Measurements from ENCODE around the gene TNRC6C.

Gene TNRC6C

DNA sequence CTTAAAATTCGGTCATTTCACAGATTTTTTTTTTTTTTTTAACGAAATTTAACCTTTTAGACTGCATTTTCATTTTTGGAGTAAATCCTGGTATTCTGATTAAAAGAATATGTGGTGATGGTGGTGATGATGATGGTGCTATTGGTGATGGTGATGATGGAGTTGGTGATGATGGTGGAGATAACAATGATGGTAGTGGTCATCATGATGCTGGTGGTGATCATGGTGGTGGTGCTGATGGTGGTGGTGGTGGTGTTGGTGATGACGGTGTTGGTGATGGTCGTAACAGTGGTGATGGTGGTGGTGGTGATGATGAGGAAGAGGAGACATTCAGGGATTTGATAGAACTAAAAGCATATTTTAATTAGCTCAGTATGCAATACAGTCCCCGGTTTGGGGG lies 84.0 kb downstream of the TNRC6C start:
- no peak overlapping the region for H3K27ac ChIP-seq
- TF ChIP-seq, protein P1, sequence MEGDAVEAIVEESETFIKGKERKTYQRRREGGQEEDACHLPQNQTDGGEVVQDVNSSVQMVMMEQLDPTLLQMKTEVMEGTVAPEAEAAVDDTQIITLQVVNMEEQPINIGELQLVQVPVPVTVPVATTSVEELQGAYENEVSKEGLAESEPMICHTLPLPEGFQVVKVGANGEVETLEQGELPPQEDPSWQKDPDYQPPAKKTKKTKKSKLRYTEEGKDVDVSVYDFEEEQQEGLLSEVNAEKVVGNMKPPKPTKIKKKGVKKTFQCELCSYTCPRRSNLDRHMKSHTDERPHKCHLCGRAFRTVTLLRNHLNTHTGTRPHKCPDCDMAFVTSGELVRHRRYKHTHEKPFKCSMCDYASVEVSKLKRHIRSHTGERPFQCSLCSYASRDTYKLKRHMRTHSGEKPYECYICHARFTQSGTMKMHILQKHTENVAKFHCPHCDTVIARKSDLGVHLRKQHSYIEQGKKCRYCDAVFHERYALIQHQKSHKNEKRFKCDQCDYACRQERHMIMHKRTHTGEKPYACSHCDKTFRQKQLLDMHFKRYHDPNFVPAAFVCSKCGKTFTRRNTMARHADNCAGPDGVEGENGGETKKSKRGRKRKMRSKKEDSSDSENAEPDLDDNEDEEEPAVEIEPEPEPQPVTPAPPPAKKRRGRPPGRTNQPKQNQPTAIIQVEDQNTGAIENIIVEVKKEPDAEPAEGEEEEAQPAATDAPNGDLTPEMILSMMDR (IDR thresholded peaks at IDR 0.05) = no peak
- no peak overlapping the region for H3K4me3 ChIP-seq
- no peak for DNase-seq (ENCODE audit: low spot score)

GRCh38 chr17:78043031-78043430 lies 84.5 kb downstream of the TNRC6C start:
- Histone ChIP-seq H3K27ac (no peak overlapping the region), H3K4me3 (no peak overlapping the region)
- TF ChIP-seq, protein P1 (IDR thresholded peaks at IDR 0.05) = no peak
- no peak for DNase-seq (ENCODE audit: low spot score)

DNA sequence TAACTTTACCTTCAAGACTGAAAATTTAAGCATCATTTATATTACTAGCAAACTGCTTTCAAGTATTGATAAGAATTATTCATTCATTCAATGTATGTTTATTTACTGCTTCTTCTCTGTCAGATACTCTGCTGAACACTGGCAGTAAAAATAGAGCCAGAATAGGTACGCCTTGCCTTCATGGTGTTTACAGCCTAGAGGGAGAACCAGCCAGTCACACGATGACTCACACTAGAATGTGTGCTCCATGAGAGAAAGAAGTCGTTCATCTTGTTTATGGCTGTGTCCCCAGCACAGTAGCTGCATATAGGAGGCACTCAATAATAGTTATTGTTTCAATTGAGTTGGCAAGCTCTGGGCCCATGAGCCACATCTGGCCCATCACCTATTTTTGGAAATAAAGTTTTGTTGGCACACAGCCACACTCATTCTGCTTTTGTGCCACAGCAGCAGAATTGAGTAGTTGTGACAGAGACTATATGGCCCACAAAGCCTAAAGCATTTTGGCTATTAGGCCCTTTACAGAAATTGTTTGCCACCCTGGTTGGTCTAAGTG lies 85.9 kb downstream of the TNRC6C start:
- no peak overlapping the region for H3K27ac ChIP-seq
- TF ChIP-seq, protein P1 (IDR thresholded peaks at IDR 0.05) = no peak
- H3K4me3 ChIP-seq = no peak overlapping the region
- DNase-seq (ENCODE audit: low spot score) = no peak

- H3K4me3 ChIP-seq = no peak overlapping the region
- DNase-seq (ENCODE audit: low spot score) = no peak
- TF ChIP-seq, protein P1 (IDR thresholded peaks at IDR 0.05) = no peak
- no peak overlapping the region for H3K27ac ChIP-seq
Observed at GRCh38 chr17:78045316-78045715, 86.8 kb downstream of the TNRC6C start.

DNA sequence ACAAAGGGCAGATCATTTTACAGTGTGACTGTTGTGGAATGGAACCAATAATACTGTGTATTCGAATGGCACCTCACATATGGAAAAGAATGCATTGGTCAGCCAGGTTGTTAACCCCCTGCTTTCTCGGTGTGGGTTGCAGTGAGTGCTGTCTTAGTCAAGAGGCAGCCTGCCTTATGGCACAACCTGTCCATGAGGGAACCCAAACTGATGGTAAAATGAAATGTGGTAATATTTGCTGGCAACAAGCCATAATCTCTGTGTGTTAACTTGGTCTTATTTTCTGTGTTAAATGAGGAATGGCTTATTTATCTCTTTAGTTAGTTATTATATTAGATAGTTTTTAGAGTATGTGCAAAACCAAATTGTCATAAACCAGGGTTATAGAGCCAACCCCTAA lies 88.4 kb downstream of the TNRC6C start:
- no peak for DNase-seq (ENCODE audit: low spot score)
- TF ChIP-seq, protein P1 (IDR thresholded peaks at IDR 0.05) = no peak
- Histone ChIP-seq H3K27ac (no peak overlapping the region), H3K4me3 (no peak overlapping the region)

DNA sequence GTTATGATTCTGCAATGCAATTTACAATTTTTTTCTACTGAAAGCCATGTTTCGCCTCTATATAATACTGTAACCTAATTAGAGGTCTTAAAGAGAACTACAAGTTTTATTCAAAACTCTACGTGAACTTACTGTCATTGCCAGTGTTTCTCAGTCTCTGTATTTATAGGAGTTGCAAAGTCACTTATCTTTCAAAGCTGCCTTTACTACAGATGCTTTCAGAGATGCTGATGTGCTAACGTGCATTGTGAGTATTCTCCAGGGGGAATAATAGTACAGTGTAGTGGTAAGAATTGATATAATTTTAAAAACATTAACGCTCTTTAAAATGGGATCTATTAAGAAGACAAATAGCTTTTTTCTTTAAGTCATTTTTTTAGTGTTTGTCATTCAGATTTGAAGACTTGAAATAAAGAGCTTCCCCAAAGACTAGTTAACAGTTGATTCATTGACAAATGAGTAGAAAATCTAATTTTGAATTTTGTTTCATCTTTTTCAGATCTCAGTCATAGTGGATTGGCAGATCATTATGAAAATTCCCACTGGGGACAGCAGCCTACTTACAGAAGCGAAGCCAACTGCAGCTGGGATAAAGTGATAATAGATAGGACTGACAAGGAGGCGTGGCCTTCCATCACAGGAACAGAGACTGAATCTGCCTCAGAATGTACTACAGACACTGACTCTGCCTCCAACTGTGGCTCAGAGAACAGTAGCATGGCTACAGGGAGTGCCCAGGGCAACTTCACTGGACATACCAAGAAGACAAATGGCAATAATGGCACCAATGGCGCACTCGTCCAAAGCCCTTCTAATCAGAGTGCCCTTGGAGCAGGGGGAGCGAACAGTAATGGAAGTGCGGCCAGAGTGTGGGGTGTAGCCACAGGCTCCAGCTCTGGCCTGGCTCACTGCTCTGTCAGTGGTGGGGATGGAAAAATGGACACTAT lies 90.1 kb downstream of the TNRC6C start:
- TF ChIP-seq, protein P1 (IDR thresholded peaks at IDR 0.05) = no peak
- no peak for DNase-seq (ENCODE audit: low spot score)
- no peak overlapping the region for H3K27ac ChIP-seq
- no peak overlapping the region for H3K4me3 ChIP-seq

DNA sequence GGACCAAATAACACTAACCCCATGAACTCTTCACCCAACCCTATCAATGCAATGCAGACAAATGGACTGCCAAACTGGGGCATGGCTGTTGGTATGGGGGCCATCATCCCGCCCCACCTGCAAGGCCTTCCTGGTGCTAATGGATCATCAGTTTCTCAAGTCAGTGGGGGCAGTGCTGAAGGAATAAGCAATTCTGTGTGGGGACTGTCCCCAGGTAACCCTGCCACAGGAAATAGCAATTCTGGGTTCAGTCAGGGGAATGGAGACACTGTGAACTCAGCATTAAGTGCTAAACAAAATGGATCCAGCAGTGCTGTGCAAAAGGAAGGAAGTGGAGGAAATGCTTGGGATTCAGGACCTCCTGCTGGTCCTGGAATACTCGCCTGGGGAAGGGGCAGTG lies 91.1 kb downstream of the TNRC6C start:
- no peak for DNase-seq (ENCODE audit: low spot score)
- no peak overlapping the region for H3K27ac ChIP-seq
- TF ChIP-seq, protein P1 (IDR thresholded peaks at IDR 0.05) = no peak
- no peak overlapping the region for H3K4me3 ChIP-seq

Measured in coronary artery (tissue), 2 donors.